Trophoblast cell (in vitro differentiated cells and primary cell): Measurements from ENCODE around the gene LCE1C.

Experiments used
- DNase-seq, 2 donors: peaks; one replicate each; pipeline ENCODE4 v3.0.0-alpha.2; 2016
- H2AFZ ChIP-seq: 2 replicates; pipeline ENCODE4 v1.6.1; 2013; ENCODE audit warnings: low read length, moderate library complexity, mild to moderate bottlenecking; ENCODE audit not compliant: insufficient read depth, poor library complexity
- H2AK5ac ChIP-seq: 2 replicates; pipeline ENCODE4 v1.6.1; 2013; ENCODE audit warnings: mild to moderate bottlenecking, low read length
- H2BK120ac ChIP-seq: 2 replicates; pipeline ENCODE4 v1.6.1; 2013; ENCODE audit warnings: low read length, mild to moderate bottlenecking, moderate library complexity; ENCODE audit not compliant: insufficient read depth, poor library complexity
- H2BK12ac ChIP-seq: 2 replicates; pipeline ENCODE4 v1.6.1; 2013; ENCODE audit warnings: mild to moderate bottlenecking, low read length, moderate library complexity
- H2BK5ac ChIP-seq: 2 replicates; pipeline ENCODE4 v1.6.1; 2013; ENCODE audit warnings: low read length, low read depth, moderate library complexity, mild to moderate bottlenecking; ENCODE audit not compliant: poor library complexity
- H3K14ac ChIP-seq: 2 replicates; pipeline ENCODE4 v1.6.1; 2013; ENCODE audit warnings: mild to moderate bottlenecking, low read length
- H3K18ac ChIP-seq: 2 replicates; pipeline ENCODE4 v1.6.1; 2013; ENCODE audit warnings: mild to moderate bottlenecking, low read length
- H3K23ac ChIP-seq: 2 replicates; pipeline ENCODE4 v1.6.1; 2013; ENCODE audit warnings: low read length
- H3K27ac ChIP-seq: 2 replicates; pipeline ENCODE4 v1.5.1; 2013; ENCODE audit warnings: low read depth, mild to moderate bottlenecking, inconsistent platforms, low read length, moderate library complexity
- H3K27me3 ChIP-seq: 2 replicates; pipeline ENCODE4 v1.6.1; 2013; ENCODE audit warnings: inconsistent platforms, mild to moderate bottlenecking, low read length, moderate library complexity; ENCODE audit not compliant: insufficient read depth
- H3K36me3 ChIP-seq, 2 experiments: 1 replicate in 1 of 2; 2 replicates in 1 of 2; pipeline ENCODE4 v1.6.1; 2013; ENCODE audit warnings: low read length in 2 of 2, mild to moderate bottlenecking in 2 of 2, moderate library complexity in 1 of 2; ENCODE audit not compliant: insufficient read depth in 2 of 2, control insufficient read depth in 1 of 2
- H3K4ac ChIP-seq: 2 replicates; pipeline ENCODE4 v1.6.1; 2013; ENCODE audit warnings: low read depth, mild to moderate bottlenecking, low read length, moderate library complexity
- H3K4me1 ChIP-seq, 2 experiments: 1 replicate in 1 of 2; 2 replicates in 1 of 2; pipeline ENCODE4 v1.6.1; 2013; ENCODE audit warnings: low read length in 2 of 2, mild to moderate bottlenecking in 2 of 2, moderate library complexity in 1 of 2; ENCODE audit not compliant: insufficient read depth in 2 of 2, control insufficient read depth in 1 of 2
- H3K4me2 ChIP-seq: 2 replicates; pipeline ENCODE4 v1.6.1; 2013; ENCODE audit warnings: inconsistent platforms, mild to moderate bottlenecking, low read length, moderate library complexity
- H3K4me3 ChIP-seq: 2 replicates; pipeline ENCODE4 v1.5.1; 2013; ENCODE audit warnings: mild to moderate bottlenecking, low read depth, low read length, inconsistent platforms
- H3K79me1 ChIP-seq: one replicate; pipeline ENCODE4 v1.6.1; 2013; ENCODE audit warnings: low read length
- H3K79me2 ChIP-seq: 2 replicates; pipeline ENCODE4 v1.6.1; 2013; ENCODE audit warnings: low read length, mild to moderate bottlenecking; ENCODE audit not compliant: control insufficient read depth, insufficient read depth, poor library complexity
- H3K9ac ChIP-seq: 2 replicates; pipeline ENCODE4 v1.6.1; 2013; ENCODE audit warnings: mild to moderate bottlenecking, low read length
- H3K9me3 ChIP-seq: 2 replicates; pipeline ENCODE4 v1.6.1; 2013; ENCODE audit warnings: low read depth, mild to moderate bottlenecking, control low read depth, inconsistent platforms, low read length; ENCODE audit not compliant: insufficient read depth
- H4K12ac ChIP-seq: 2 replicates; pipeline ENCODE4 v1.6.1; 2013; ENCODE audit warnings: low read depth, mild to moderate bottlenecking, low read length, moderate library complexity
- H4K8ac ChIP-seq: 2 replicates; pipeline ENCODE4 v1.6.1; 2013; ENCODE audit warnings: low read depth, mild to moderate bottlenecking, low read length, moderate library complexity
- H4K91ac ChIP-seq: one replicate; pipeline ENCODE4 v1.6.1; 2013; ENCODE audit warnings: low read depth, mild to moderate bottlenecking, low read length, moderate library complexity
- WGBS: extraction: QIAGEN DNeasy Blood & Tissue Kit; methylation state at CpG from one replicate; pipeline ENCODE4 v1.1.7; 2013; ENCODE audit warnings: missing lambda C conversion rate; ENCODE audit not compliant: insufficient read length, insufficient coverage; ENCODE audit errors: extremely low coverage; 5-methylcytosine and 5-hydroxymethylcytosine counted together

LCE1C gene

DNA sequence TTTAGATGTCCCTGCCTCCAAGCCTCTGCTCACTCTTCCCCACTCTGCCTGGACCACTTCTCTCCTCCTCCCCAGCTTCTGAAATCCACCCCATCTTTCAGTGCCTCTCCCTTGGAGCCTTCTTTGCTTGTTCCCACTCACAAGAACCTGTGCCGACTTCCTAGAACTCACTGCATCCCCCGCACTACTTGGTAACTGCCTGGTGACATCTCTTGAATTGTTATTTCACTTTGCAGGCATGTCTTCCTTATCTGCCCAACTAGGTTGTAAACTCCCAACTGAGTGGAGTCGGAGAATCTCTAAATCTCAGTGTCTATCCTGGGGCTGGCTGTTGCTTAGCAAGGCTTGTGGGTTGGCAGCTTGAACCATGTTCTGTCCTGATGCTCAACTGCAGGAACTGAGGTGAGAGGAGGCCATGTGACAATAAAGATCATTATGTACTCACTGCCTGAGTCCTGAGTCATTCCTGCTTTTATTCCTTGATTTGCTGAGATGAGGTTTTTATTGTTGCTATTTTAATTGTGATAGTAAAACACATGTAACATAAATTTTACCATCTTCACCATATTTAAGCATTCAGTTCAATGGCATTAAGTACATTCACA is 44.7 kb downstream of the LCE1C start:
- no peaks in the 10 kb centered on the region for H3K79me1 ChIP-seq
- H2BK5ac ChIP-seq: no peak overlapping the region
- H2BK12ac ChIP-seq: no peak overlapping the region
- no peak overlapping the region for H3K27ac ChIP-seq
- H2AFZ ChIP-seq: no peak overlapping the region
- H4K91ac ChIP-seq: no peak overlapping the region
- H3K27me3 ChIP-seq: no peaks in the 10 kb centered on the region
- no peaks in the 10 kb centered on the region for H3K79me2 ChIP-seq
- peaks cover 45% of the 10 kb centered on the region for H3K9me3 ChIP-seq
- DNase-seq: no peak
- no CpG with 5 or more reads among the region's 3 CpGs for WGBS
- H3K4me2 ChIP-seq: no peak overlapping the region
- no peak overlapping the region for H3K18ac ChIP-seq
- no peak overlapping the region for H3K23ac ChIP-seq
- H3K14ac ChIP-seq: no peak overlapping the region
- H3K4ac ChIP-seq: no peak overlapping the region
- H3K9ac ChIP-seq: no peak overlapping the region
- H3K4me3 ChIP-seq: no peak overlapping the region
- H2AK5ac ChIP-seq: no peak overlapping the region
- H4K8ac ChIP-seq: no peak overlapping the region
- H4K12ac ChIP-seq: no peak overlapping the region
- H3K4me1 ChIP-seq: no peaks in the 10 kb centered on the region
- no peaks in the 10 kb centered on the region for H3K36me3 ChIP-seq
- H2BK120ac ChIP-seq: no peak overlapping the region

DNA sequence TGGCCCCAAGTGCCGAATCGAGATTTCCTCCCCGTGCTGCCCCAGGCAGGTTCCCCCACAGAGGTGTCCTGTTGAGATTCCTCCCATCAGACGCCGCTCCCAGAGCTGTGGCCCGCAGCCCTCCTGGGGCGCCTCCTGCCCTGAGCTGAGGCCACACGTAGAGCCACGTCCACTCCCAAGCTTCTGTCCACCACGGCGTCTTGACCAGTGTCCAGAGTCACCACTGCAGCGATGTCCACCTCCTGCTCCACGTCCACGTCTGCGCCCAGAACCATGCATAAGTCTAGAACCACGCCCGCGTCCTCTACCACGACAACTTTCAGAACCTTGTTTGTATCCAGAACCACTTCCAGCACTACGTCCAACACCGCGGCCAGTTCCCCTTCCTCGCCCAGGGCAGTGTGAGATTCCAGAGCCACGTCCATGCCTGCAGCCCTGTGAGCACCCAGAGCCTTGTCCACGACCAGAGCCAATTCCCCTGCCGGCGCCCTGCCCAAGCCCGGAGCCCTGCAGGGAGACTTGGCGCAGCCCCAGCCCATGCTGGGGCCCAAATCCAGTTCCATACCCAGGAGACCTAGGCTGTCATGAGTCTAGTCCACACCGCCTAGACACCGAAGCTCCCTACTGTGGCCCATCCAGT is 45.8 kb downstream of the LCE1C start:
- Histone ChIP-seq H3K27ac (no peak overlapping the region), H3K79me1 (no peaks in the 10 kb centered on the region), H3K79me2 (no peaks in the 10 kb centered on the region), H3K18ac (no peak overlapping the region), H2AFZ (no peak overlapping the region), H3K9me3 (peaks cover 48% of the 10 kb centered on the region), H4K8ac (no peak overlapping the region), H4K91ac (no peak overlapping the region), H3K23ac (no peak overlapping the region), H2BK5ac (no peak overlapping the region), H3K14ac (no peak overlapping the region), H4K12ac (no peak overlapping the region), H2BK120ac (no peak overlapping the region), H3K4me3 (no peak overlapping the region), H2AK5ac (no peak overlapping the region), H3K4ac (no peak overlapping the region), H3K27me3 (no peaks in the 10 kb centered on the region), H3K36me3 (no peaks in the 10 kb centered on the region), H3K9ac (no peak overlapping the region), H3K4me2 (no peak overlapping the region), H3K4me1 (no peaks in the 10 kb centered on the region), H2BK12ac (no peak overlapping the region)
- DNase-seq: no peak
- WGBS: no CpG with 5 or more reads among the region's 31 CpGs

DNA sequence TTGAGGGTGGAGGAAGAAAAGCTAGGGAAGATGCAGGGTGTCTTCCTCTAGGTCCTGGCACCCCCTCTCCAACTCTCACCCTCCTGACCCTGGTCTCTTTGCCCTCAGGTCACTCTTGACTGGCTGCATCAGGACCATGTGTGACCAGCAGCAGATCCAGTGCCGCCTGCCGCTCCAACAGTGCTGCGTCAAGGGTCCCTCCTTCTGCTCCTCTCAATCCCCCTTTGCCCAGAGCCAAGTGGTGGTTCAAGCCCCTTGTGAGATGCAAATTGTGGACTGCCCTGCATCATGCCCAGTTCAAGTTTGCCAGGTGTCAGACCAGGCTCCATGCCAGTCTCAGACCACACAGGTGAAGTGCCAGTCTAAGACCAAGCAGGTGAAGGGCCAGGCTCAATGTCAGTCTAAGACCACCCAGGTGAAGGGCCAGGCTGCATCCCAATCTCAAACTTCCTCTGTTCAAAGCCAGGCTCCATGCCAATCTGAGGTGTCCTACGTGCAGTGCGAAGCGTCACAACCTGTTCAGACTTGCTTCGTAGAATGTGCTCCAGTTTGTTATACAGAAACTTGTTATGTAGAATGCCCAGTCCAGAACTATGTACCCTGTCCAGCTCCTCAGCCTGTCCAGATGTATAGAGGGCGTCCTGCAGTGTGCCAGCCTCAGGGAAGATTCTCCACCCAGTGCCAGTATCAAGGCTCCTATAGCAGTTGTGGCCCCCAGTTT is 46.8 kb downstream of the LCE1C start:
- no peak overlapping the region for H4K91ac ChIP-seq
- peaks cover 47% of the 10 kb centered on the region for H3K9me3 ChIP-seq
- H3K4me1 ChIP-seq: no peaks in the 10 kb centered on the region
- no peak overlapping the region for H3K4me3 ChIP-seq
- DNase-seq: no peak
- no peak overlapping the region for H3K9ac ChIP-seq
- H3K23ac ChIP-seq: no peak overlapping the region
- H3K14ac ChIP-seq: no peak overlapping the region
- H3K18ac ChIP-seq: no peak overlapping the region
- H3K4ac ChIP-seq: no peak overlapping the region
- WGBS: no CpG with 5 or more reads among the region's 8 CpGs
- no peak overlapping the region for H2BK12ac ChIP-seq
- no peaks in the 10 kb centered on the region for H3K79me2 ChIP-seq
- H3K79me1 ChIP-seq: no peaks in the 10 kb centered on the region
- no peak overlapping the region for H4K8ac ChIP-seq
- H3K27ac ChIP-seq: no peak overlapping the region
- H3K36me3 ChIP-seq: no peaks in the 10 kb centered on the region
- no peak overlapping the region for H2BK120ac ChIP-seq
- no peaks in the 10 kb centered on the region for H3K27me3 ChIP-seq
- no peak overlapping the region for H3K4me2 ChIP-seq
- no peak overlapping the region for H2AK5ac ChIP-seq
- no peak overlapping the region for H4K12ac ChIP-seq
- H2AFZ ChIP-seq: no peak overlapping the region
- H2BK5ac ChIP-seq: no peak overlapping the region

DNA sequence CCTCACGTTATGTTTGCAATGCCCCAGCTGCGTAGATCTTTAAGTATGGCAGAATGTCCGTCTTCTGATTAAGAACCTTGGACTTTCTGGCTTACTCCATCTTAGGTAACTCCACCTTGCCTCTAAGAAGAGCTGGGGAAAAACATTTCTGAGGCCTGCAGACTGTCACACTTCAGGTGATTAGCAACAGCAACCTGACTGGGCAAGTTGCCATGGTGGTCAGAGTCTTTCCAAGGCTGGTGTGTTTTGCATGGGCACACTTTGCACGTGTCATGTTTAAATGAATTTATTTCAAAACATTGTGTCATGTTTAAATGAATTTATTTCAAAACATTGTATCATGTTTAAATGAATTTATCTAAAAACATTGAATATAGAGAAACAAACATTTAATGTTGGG is 47.8 kb downstream of the LCE1C start:
- no peaks in the 10 kb centered on the region for H3K27me3 ChIP-seq
- no peak overlapping the region for H2AFZ ChIP-seq
- no peak overlapping the region for H4K8ac ChIP-seq
- no peaks in the 10 kb centered on the region for H3K36me3 ChIP-seq
- H3K4ac ChIP-seq: no peak overlapping the region
- no peak overlapping the region for H3K14ac ChIP-seq
- no peak overlapping the region for H3K18ac ChIP-seq
- no peak overlapping the region for H3K23ac ChIP-seq
- no peak overlapping the region for H3K4me2 ChIP-seq
- H2AK5ac ChIP-seq: no peak overlapping the region
- no peak overlapping the region for H4K91ac ChIP-seq
- H3K4me1 ChIP-seq: no peaks in the 10 kb centered on the region
- H3K9me3 ChIP-seq: peaks cover 44% of the 10 kb centered on the region
- no peak overlapping the region for H3K4me3 ChIP-seq
- WGBS: no CpG with 5 or more reads among the region's 4 CpGs
- H3K27ac ChIP-seq: no peak overlapping the region
- no peak overlapping the region for H2BK5ac ChIP-seq
- DNase-seq: no peak
- H3K79me2 ChIP-seq: no peaks in the 10 kb centered on the region
- H2BK12ac ChIP-seq: no peak overlapping the region
- H3K9ac ChIP-seq: no peak overlapping the region
- no peak overlapping the region for H2BK120ac ChIP-seq
- no peaks in the 10 kb centered on the region for H3K79me1 ChIP-seq
- H4K12ac ChIP-seq: no peak overlapping the region
